HL-60/S4 treated with phorbol 12-myristate 13-acetate at 8.2 ng/mL for 4 days and 3 days (cell line): ENCODE measurements around the gene IGFBP7.

Experiments
- in situ Hi-C: fragments of 300-500 bp; cut with MboI; formaldehyde crosslinking; loops from 2 replicates; pipeline ENCODE4 v1.15.0; 2022; ENCODE audit warnings: low sequenced_read_pairs

Gene IGFBP7

DNA sequence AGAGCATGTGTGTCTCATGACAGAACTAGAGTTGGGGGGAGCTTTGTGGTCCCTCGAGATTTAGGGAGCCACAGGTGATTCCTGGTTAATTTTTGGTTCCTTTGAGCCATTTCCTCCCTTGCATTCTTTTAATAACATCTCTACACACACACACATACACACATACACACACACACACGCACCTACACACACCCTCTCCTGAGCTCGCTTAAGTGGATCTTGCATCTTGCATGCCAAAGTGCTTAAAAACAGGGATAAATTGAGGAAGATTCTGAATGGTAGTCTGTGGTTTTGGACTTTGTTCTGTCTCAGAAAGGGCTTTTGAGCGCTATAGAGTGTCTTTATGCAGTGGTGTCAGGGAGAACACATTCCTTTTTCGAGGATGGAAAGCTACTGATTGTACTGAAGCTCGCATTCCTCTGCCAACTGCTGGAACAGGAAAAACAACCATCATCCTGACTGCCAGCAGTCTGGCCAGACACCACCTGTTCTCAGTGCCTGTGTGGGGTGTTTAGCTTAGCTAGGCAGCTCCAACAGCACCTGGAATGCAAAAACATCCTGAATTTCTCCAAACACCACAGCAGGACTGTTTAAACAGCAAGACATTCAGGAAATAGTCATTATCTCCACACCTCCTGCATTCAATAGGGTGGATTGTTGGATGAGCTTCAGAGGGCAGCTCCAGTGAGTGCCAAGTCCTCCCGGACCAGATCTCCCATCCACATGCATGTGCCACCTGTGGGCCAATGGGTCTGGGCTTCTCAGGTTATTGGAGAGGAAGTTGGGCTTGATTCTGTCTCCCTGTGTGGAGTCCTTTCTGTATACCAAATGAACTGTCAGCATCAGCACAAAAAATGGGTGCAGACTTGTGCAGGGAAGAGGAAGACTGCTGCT is 21.9 kb upstream of the IGFBP7 start:
- in situ Hi-C loops, result no loop called here

DNA sequence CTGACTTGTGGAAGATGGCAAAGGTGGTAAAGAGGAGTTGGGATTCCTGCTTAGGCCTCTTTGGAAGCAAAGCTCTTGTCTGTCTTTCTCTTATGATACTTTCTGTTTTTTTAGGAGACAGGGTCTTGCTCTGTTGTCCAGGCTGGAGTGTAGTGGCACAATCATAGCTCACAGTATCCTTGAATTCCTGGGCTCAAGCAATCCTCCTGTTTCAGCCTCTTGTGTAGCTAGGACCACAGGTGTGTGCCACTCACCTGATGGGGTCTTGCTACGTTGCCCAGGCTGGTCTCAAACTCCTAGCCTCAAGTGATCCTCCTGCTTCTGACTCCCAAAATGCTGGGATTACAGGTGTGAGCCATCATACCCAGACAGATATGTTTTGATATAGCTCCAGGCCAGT is 19.3 kb upstream of the IGFBP7 start:
- in situ Hi-C loops, result no loop called here

DNA sequence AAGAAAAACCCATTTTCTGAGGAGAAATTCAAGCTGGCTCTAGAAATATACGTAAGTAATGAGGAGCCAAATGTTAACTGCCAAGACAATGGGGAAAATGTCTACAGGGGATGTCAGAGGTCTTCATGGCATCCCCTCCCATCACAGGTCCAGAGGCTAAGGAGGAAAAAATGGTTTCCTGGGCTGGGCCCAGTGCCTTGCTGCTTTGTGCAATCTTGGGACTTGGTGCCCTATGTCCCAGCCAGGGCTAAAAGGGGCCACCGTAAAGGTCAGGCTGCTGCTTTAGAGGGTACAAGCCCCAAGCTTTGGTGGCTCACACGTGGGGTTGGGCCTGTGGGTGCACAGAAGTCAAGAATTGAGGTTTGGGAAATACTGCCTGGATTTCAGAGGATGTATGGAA is 17.2 kb upstream of the IGFBP7 start:
- in situ Hi-C loops, result no loop called here

DNA sequence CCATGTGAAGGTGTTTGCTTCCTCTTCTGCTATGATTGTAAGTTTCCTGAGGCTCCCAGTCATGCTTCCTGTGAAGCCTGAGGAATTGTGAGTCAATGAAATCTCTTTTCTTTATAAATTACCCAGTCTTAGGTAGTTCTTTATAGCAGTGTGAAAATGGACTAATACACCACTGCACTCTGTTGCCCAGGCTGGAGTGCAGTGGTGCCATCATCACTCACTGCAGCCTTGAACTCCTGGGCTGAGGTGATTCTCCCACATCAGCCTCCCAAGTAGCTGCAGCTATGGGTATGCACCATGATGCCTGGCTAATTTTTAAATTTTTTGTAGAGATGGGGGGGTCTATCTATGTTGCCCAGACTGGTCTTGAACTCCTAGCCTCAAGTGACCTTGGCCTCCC is 15.8 kb upstream of the IGFBP7 start:
- in situ Hi-C loops, result no loop called here

DNA sequence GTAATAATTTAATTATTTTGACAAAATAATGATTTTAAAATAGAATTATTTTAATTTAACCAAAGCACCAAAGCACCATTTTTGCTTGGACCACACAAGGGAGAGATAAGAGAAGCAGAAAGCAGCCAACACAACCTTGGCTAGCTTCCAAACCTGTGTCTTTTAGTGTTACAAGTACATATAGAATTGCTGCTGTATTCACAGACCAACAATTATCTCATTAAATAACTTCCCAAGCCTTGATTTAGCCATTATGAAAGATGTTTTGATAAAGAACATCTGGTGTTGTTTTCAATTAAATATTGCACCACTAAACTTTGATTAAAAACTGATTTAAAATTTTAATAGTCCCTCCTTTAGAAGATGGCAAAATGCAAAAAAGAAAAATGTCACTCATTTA is 14.0 kb upstream of the IGFBP7 start:
- in situ Hi-C loops, result no loop called here

DNA sequence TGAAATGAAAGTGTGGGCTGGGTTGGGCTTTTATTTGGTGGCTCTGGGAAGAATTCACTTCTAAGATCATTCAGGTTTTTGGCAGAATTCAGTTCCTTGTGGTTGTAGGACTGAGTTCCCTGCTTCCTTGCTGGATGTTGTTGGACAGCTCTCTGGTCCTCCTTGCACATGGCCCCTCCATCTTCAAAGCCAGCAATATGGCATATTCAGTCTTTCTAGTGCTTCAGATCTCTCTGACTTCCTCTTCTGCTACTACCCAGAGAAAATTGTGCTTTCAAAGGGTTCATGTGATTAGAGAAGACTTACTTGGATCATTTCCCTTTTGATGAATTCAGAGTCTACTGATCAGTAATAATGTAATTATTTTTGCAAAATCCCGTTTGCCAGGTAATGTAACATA is 12.8 kb upstream of the IGFBP7 start:
- in situ Hi-C loops, result no loop called here

DNA sequence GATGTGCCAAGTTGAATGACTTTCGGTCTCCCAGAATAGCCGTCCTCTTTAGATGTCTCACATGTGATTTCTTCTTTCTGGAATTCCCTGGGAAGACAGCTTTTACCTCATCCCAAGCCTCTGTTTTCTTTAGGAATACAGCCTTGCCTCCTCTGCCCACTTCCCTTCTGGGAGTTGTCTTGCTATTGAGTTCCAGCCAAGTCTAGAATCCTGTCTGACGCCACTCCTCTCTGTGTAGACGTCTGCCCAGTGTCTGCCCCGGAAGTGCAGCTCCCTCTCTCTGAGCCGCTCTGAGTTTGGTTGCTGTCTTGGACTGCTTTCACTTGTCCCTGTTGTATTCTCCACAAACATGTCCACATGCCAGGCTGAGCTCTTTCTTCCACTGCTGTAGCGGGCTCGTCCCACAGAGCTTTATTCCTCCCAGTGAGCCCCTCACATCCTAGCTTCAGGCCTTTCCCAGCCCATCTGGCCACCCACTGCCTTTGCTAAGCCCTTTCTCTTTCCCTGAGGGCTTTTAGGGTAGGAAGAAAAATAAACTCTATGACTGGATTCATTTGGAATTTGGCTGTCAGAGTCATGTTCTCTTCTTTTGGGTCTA is 9.0 kb upstream of the IGFBP7 start:
- in situ Hi-C loops, result no loop called here

DNA sequence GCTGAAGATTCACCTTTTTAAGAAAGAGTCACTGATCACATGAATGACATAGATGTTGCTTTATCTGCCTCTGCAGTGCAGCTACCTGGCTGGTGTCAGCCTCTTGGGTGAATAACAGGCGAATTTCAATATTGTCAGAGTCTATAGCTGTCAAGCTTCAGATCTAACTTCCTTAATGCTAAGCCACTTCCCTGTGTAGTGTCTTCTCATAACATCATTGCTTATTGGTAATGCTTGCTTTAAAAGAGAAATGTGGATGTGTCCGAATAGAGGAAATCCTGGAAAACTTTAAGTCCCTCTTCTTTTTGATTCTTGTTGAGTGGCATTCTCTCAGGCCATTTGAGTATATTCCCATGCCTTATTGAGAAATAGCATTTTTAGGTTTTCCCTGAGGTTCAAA is 7.3 kb upstream of the IGFBP7 start:
- in situ Hi-C loops, result no loop called here

DNA sequence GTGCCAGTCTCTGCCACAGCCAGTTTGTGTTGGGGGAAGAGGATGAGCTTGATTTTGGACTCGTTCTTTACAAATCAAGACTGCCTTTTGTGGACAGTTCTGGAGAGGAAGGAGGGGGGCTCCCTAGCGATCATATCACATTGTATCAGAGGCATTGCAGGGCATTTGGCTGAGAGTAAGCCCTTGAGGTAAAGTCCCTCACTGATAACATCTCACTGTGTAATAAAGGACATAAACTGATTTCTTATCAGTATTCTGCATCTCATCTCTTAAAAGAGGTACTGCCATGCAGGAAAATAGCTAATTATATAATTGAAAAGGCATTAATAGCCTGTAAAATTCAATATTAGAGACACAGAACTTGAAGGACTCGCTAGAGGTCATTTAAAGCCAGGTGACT is 6.1 kb upstream of the IGFBP7 start:
- in situ Hi-C loops, result no loop called here

DNA sequence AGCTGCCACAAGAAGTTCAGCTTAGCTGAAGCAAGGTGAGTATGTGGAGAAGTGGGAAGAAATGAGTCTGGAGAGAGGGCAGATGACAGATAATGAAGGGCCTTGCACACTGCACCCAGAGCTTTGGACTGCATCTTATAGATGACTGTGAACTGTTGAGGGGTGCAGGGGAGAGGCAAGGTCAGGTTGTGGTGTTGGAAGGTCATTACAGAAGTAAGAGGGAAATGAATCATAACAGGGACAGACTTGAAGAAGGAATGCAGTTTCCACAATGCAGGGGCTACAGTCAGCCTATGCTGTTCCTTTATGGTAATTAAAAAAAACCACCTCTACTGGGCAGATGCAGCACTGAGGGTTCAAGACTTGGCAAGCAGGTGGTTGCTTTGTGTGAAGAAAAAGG is 4.8 kb upstream of the IGFBP7 start:
- in situ Hi-C loops, result no loop called here

DNA sequence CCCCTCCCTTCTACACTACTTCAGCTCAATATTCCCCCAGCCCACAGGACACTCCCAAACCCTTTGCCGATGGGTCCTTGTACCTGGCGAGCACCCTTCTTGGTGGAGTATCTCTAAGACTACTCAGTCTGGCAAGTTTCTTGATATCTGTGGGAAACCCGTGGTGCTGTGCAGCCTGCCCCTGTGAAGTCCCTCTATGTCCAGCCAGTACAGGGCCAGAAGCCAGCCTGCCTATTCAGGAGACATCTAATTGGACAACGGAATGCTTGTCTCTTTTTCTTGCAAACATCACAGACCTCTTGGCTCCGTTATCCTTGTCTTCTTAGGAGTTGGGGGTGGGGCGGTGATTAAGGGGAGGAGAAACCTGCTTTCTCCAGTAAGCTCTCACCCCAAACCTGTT is 3.7 kb upstream of the IGFBP7 start:
- in situ Hi-C loops, result no loop called here

DNA sequence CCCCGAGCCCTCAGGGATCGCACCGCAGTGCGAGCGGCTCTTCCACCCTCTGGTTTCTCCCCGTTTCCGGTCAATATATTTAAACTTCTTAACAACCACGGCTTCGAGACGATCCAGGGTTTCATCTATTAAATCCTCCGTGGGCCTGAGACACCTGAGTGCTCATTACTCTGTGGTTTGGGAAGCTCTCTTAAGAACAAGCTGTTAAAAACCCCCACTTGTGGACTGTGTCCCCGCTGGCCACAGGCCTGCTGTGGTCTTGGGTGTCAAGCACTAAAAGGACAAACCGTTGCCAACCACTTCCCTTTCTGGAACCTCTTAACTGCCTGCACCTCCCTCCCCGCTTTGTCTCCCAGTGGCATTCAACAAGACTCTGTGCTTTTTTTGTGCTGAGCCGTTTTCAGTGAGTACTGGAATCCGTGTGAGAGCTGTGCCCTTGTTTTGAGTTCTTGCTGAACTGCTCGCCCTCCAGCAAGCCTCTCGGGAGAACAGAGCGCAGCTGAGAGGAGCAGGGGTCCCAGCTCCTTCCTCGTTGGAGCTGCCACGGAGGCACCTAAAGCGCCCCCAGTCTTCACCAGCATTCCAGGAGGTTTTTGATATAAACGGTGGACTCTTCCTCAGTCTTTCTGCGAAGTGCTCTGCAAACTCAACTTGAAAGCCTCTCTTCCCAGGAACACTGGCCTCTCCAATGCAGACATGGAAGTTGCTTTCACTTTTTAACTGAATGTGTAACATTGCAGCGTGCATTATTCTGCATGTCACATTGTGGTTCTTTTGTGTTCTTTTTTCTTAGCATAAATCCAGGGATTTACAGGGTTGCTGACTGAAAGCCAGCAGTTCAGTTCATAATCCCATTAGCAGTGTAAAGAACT is 691 bp upstream of the IGFBP7 start:
- in situ Hi-C loops, result no loop called here

DNA sequence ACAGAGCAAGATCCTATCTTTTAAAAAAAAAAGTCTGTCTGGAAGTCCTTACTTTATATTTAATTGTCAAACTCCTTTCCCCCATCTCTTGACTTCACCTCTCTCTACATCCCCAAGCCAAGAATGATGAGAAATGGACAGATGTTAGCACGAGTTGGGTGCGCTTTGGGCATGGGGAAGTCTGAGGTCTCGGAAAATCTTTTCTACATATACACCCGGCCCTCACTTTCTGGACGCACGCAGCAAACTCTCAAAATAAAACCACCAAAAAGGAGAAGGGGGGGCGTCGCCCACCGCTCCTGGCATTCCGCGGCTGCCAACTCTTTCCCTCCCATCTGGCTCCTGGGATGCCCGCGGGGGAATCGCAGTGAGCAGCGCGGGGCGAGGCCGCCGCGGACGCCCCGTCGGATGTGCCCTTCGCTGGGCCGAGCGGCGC is 756 bp downstream of the IGFBP7 start:
- in situ Hi-C loops, result no loop called here

DNA sequence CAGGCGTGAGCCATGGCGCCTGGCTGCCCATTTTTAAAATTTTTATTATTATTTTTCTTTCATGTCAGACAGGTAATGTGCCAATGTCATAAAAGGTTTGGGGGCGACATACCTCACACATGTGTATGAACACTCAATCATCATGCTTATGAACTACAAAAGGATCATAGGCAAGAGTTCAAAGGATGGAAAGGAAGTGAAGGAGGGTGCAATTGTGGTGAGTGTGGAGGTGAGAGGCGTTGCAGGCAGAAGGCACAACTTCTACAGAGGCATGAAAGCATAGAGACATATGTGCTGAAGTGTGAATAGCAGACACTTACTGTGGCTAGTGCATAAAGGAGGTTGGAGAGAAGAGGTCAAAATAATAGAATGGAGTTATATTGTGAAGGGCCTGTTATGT is 4.0 kb downstream of the IGFBP7 start:
- in situ Hi-C loops, result no loop called here

DNA sequence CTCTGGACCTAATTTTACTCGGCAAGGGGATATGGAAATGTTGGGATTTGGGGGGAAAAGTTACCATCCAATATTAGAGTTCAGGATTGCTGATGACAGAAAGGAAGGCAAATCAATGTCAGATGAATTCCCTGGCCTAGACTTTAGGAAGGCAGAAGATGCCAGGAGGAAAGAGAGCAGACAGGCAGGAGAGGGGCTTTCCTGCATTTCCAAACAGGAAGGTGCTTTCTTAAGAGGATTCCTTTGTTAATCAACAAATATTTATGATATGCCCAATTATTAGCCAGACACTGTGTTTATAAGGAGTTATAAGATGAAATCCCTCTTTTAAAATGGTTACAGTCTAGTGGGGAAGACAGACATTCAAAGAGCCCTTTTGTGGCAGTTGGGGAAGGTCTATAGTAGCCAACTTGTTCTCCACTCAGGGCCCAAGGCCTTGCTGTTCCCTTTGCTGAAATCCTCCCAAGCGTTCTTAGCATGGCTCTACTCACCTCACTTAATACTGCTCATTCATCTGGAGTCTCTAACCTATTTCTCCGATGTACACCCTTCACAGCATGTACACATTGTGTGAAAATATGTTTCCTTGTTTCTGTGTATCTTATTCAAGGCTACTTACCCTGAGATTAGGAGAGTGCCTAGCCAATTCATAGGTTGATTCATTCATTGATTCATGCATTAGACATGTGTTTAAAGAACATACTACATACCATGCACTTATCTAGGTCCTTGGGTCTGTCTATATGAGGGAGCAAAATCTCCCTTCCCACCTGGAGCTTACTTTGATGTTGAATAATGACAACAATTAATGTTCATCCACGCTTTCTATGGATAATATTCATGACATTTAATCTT is 5.3 kb downstream of the IGFBP7 start:
- in situ Hi-C loops, result no loop called here

DNA sequence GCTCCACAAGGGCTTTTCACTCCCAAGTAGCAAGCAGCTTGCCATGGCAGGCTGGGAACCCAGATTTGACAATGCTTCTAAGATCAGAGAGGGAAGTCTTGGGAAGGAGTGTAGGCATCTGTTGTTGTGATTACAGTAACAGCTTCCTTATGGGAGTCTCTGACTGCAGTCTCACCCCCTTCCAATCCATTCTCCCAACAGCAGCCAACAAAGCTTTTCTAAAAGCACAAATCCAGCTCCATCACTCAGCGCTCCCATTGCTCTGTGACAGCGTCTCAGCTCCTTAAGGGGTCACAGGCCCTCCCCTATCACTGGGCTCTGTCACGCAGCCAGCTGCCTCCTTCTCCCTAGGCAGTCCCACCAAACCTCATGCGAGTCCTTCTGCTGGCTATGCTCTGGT is 7.1 kb downstream of the IGFBP7 start:
- in situ Hi-C loops, result no loop called here

DNA sequence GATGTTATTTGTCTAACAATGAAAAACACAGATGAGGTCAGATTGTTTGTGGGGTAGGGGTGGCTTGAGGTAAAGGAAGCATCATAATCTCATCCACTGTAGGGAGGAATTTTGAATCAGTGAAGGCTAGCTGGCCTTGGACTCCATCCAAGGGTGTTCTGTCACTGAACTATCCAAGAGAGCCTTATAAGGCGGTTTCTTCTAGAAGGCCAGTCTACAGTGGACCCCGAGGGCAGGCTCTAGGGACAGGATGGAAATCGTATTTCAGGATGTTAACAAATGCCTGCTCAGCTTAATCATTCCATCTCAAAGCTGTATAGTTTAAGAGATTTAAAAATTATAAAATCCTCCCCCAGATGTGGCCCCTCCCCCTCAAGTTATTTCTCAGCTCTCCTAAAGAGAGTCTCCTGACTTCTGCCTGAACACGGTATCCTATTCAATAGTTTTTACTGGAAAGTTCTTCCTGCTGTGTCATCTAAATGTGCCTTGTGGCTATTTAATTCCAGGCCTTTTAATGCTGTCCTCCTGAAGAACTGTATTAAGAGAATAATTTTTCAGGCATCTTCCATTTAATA is 8.0 kb downstream of the IGFBP7 start:
- in situ Hi-C loops, result no loop called here

DNA sequence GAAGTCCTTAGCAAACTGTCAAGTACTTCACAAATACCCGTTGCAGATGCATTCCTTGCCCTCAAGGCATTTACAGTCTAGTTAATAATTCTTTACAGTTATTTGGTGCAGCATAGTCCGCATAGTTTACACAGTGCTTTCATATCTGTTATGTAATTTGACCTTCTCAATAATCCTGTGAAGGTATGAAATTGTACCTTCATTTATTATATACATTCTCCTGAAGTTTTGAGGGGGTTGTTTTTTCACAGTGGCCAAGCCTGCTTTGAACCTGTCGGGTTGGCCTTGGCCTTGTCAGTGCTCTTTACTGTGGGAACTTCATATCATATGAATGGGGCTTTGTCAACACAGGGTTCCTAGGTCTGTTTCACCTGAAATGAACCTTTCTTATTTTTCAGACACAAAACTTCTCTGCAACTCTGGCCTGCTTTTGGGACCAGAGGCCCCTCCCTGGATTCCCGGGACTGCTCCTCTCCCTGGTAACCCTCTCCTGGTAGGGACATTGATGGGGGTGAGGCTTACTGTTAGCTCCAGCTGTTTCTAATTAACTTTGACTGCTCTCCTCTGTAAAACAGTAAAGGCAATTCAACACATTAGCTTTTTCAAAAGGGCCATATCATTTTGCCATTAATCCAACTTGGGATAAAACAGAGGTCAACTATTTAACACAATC is 9.1 kb downstream of the IGFBP7 start:
- in situ Hi-C loops, result no loop called here

DNA sequence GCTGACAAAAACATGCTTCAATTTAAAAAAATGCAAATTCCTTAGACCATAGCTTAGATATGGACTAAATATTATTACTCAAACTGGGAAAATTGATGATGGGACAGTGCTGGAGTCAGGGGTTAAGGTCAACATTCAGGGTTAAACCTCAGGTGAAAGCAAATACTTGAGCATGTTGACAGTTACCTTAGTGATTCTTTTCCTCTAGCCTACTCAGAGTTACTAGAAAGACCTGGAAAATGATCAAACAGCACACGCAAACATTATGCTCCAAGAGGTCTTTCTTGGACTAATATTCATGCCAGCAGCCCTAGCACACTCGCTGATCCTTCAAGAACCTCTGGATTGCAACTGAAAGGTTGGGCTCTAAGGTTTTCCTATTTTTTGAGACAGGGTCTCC is 10.8 kb downstream of the IGFBP7 start:
- in situ Hi-C loops, result no loop called here

DNA sequence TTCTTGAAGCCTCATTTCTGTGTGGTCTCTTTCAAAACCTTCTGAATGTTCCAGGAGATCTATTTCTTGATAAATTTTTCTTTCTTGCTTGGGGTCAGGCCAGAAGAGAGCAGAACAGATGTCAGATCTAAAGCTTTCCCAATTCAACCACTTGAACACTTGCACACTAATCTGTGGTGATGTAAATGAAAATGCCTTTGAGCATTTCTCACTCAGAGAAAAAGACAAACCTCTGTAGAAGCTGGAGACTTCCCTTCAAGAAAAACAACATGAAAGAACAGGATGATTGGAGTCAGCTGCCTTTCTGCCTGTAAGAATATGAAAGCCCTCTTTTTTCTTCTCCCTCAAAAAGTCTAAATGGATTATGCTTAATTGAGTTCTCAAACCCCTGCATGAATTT is 11.2 kb downstream of the IGFBP7 start:
- in situ Hi-C loops, result no loop called here
